ENCODE results near the gene MCF2L2.

- TF ChIP-seq JUNB (CRISPR knock-in tag; IDR thresholded peaks at IDR 0.05; ENCODE audit: borderline replicate concordance), result no peak
- no peak for TF ChIP-seq PRDM4 (CRISPR knock-in tag; IDR thresholded peaks at IDR 0.05; ENCODE audit: borderline replicate concordance)
- TF ChIP-seq NPAS2 (CRISPR knock-in tag; IDR thresholded peaks at IDR 0.05; ENCODE audit: borderline replicate concordance), result no peak
- no peak for TF ChIP-seq EZH2 (conservative IDR thresholded peaks at IDR 0.05; ENCODE audit: low read depth, low read length)
Measured at GRCh38 chr3:183178512-183178832, 249.9 kb downstream of the MCF2L2 start.

Data from HepG2 (cell line).